HepG2 (cell line): ENCODE results near the gene UNC5B. TPM values are rescaled to one million over a fixed set of nuclear protein-coding genes. Genes with fewer than 3 reads are reported as not detected.

Experiments
- AKNA ChIP-seq: sonication (generic); formaldehyde crosslinking; IDR thresholded peaks from 2 replicates; pipeline ENCODE4 v1.4.0; 2020; ENCODE audit warnings: missing genetic modification reagents, borderline replicate concordance
- FOXK1 ChIP-seq: sonication (generic); formaldehyde crosslinking; IDR thresholded peaks from 2 replicates; pipeline ENCODE4 v1.4.0; 2020; ENCODE audit warnings: low read depth, missing genetic modification reagents, borderline replicate concordance
- KMT2A ChIP-seq: sonication (generic); formaldehyde crosslinking; IDR thresholded peaks from 2 replicates; pipeline ENCODE4 v1.4.0; 2020; ENCODE audit warnings: missing genetic modification reagents
- LCORL ChIP-seq, 2 experiments: fragments of 450-650 bp in 1 of 2; sonication (generic) in 1 of 2; formaldehyde crosslinking in 1 of 2; IDR thresholded peaks; 2 replicates each; pipeline versions ENCODE4 v1.5.0 to v1.6.1; 2017 to 2020; ENCODE audit warnings: antibody characterized with exemption in 1 of 2, missing genetic modification reagents in 1 of 2
- RARG ChIP-seq: sonication (generic); formaldehyde crosslinking; IDR thresholded peaks from 2 replicates; pipeline ENCODE4 v1.4.0; 2020; ENCODE audit warnings: low read depth, mild to moderate bottlenecking, missing genetic modification reagents
- SRSF1 ChIP-seq: fragments of 200-400 bp; formaldehyde crosslinking; optimal IDR thresholded peaks from 2 replicates; pipeline ENCODE3; 2017; ENCODE audit warnings: mild to moderate bottlenecking, low read depth, low read length, moderate library complexity
- TCF7 ChIP-seq: sonication (generic); IDR thresholded peaks from 2 replicates; pipeline ENCODE4 v1.6.1; 2016; ENCODE audit warnings: antibody characterized with exemption, low read depth
- ZBTB2 ChIP-seq: sonication (generic); formaldehyde crosslinking; IDR thresholded peaks from 2 replicates; pipeline ENCODE4 v1.8.0; 2022; ENCODE audit warnings: low read depth, missing genetic modification reagents
- ZBTB34 ChIP-seq: sonication (generic); formaldehyde crosslinking; IDR thresholded peaks from 2 replicates; pipeline ENCODE4 v1.8.0; 2022; ENCODE audit warnings: mild to moderate bottlenecking, missing genetic modification reagents
- ZNF281 ChIP-seq: sonication (generic); formaldehyde crosslinking; IDR thresholded peaks from 2 replicates; pipeline ENCODE4 v1.4.0; 2020; ENCODE audit warnings: missing genetic modification reagents, borderline replicate concordance
- polyA plus RNA-seq, 8 experiments: library from polyadenylated mRNA; depleted of rRNA in 3 of 8; stranded (reverse) in 7 of 8; unstranded in 1 of 8; fragments of >200 nt; fragmentation: Illumina TruSeq in 4 of 8; extraction: Trizol in 4 of 8; gene quantifications; 2 replicates each; pipeline versions ENCODE4 v1.2.1 to v1.2.3, GENCODE V29; 2011 to 2016; ENCODE audit warnings: low read depth in 4 of 8, missing spikeins in 1 of 8, mixed read lengths in 1 of 8; ENCODE audit not compliant: insufficient read depth in 1 of 8
- total RNA-seq, 5 experiments: library from RNA; depleted of rRNA; stranded (reverse); fragments of >200 nt; fragmentation: Illumina TruSeq; extraction: Trizol; gene quantifications; 2 replicates each; pipeline ENCODE4 v1.2.3, GENCODE V29; 2016; ENCODE audit warnings: low read depth in 1 of 5
- TF ChIP-seq, protein P1 (sequence below): IDR thresholded peaks from 2 replicates; pipeline ENCODE4 v1.6.1; 2012; ENCODE audit warnings: low read depth, low read length, improper control_type of control experiment

UNC5B gene
- total and polyA plus RNA-seq, 2 of the 13 experiments (the other 11 are each of a cell fraction or from before 2014, with no cell fraction given): 0.07 TPM

- no peak for TF ChIP-seq AKNA (CRISPR knock-in tag)
- TF ChIP-seq ZBTB34 (CRISPR knock-in tag): no peak
- TF ChIP-seq, protein P1, sequence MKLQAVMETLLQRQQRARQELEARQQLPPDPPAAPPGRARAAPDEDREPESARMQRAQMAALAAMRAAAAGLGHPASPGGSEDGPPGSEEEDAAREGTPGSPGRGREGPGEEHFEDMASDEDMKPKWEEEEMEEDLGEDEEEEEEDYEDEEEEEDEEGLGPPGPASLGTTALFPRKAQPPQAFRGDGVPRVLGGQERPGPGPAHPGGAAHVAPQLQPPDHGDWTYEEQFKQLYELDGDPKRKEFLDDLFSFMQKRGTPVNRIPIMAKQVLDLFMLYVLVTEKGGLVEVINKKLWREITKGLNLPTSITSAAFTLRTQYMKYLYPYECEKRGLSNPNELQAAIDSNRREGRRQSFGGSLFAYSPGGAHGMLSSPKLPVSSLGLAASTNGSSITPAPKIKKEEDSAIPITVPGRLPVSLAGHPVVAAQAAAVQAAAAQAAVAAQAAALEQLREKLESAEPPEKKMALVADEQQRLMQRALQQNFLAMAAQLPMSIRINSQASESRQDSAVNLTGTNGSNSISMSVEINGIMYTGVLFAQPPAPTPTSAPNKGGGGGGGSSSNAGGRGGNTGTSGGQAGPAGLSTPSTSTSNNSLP: no peak
- no peak for TF ChIP-seq TCF7
- TF ChIP-seq ZNF281: no peak
- no peak for TF ChIP-seq FOXK1 (CRISPR knock-in tag)
- TF ChIP-seq RARG (CRISPR knock-in tag): no peak
- no peak for TF ChIP-seq LCORL (IDR thresholded peaks at IDR 0.05)
- TF ChIP-seq LCORL (CRISPR knock-in tag; IDR thresholded peaks at IDR 0.05): no peak
- TF ChIP-seq KMT2A (CRISPR knock-in tag): no peak
- TF ChIP-seq SRSF1: no peak
- no peak for TF ChIP-seq ZBTB2
These were observed 43.1 kb downstream of the UNC5B start (continued) for GRCh38 chr10:71255550-71255807.
